Stomach (tissue), 9 donors: ENCODE data around the gene IDH2. TPM values are rescaled to one million over a fixed set of nuclear protein-coding genes. Genes with fewer than 3 reads are reported as not detected.

ENCODE experiments used
- DNase-seq, 2 donors: peaks; one replicate each; pipeline versions ENCODE4 v3.0.0 to v3.0.0-alpha.2; 2013 to 2019
- H3K27ac ChIP-seq, 5 donors: fragments of 200-600 bp in 4 of 5; sonication (generic) in 4 of 5; one replicate each; pipeline ENCODE4 v1.5.1; 2013 to 2019; ENCODE audit warnings: mild to moderate bottlenecking in 1 of 5, moderate library complexity in 1 of 5
- H3K27me3 ChIP-seq, 3 donors: fragments of 200-600 bp; sonication (generic); one replicate each; pipeline ENCODE4 v1.5.1; 2017 to 2019; ENCODE audit warnings: mixed run types in 1 of 3
- H3K36me3 ChIP-seq, 4 donors: fragments of 200-600 bp; sonication (generic); 1 replicate in 3 of 4; 2 replicates in 1 of 4; pipeline ENCODE4 v1.5.1; 2016 to 2019
- H3K4me1 ChIP-seq, 4 donors: fragments of 200-600 bp; sonication (generic); one replicate each; pipeline ENCODE4 v1.5.1; 2016 to 2019
- H3K4me3 ChIP-seq, 4 donors: fragments of 200-600 bp; sonication (generic) in 3 of 4; one replicate each; pipeline ENCODE4 v1.5.1; 2016 to 2019; ENCODE audit warnings: mild to moderate bottlenecking in 1 of 4
- H3K9me3 ChIP-seq, 4 donors: fragments of 200-600 bp; sonication (generic); one replicate each; pipeline ENCODE4 v1.5.1; 2016 to 2019
- CTCF ChIP-seq, 7 experiments: fragments of 450-650 bp in 4 of 7; fragments of 200-600 bp in 3 of 7; sonication (generic) in 3 of 7; IDR thresholded peaks; one replicate each; pipeline ENCODE4 v1.5.1; 2016 to 2019; ENCODE audit warnings: antibody characterized with exemption in 7 of 7, control low read depth in 2 of 7, mild to moderate bottlenecking in 1 of 7
- EP300 ChIP-seq: sonication (generic); formaldehyde crosslinking; IDR thresholded peaks from one replicate; pipeline ENCODE4 v1.6.1; 2017; ENCODE audit warnings: antibody characterized with exemption
- POLR2A ChIP-seq, 4 donors: fragments of 450-650 bp; IDR thresholded peaks; one replicate each; pipeline ENCODE4 v1.6.1; 2016; ENCODE audit warnings: antibody characterized with exemption in 4 of 4, control low read depth in 2 of 4, mild to moderate bottlenecking in 1 of 4, moderate library complexity in 1 of 4
- POLR2AphosphoS5 ChIP-seq, 3 donors: sonication (generic); formaldehyde crosslinking; IDR thresholded peaks; one replicate each; pipeline ENCODE4 v1.6.1; 2016; ENCODE audit warnings: antibody characterized with exemption in 3 of 3
- WGBS, 5 donors: extraction: QIAGEN DNeasy Blood & Tissue Kit in 3 of 5; methylation state at CpG; one replicate each; pipeline versions ENCODE4 v1.1.5 to v1.1.7; 2013 to 2018; 5-methylcytosine and 5-hydroxymethylcytosine counted together
- intact Hi-C: fragments of 100-400 bp; cut with DNase I; formaldehyde crosslinking; loops from one replicate; pipeline ENCODE4 v1.15.1; 2023; ENCODE audit warnings: low total_unique reads
- polyA plus RNA-seq, 3 donors: library from polyadenylated mRNA; stranded (reverse); fragments of 200-250 nt; gene quantifications; one replicate each; pipeline ENCODE4 v1.2.3, GENCODE V29; 2013
- total RNA-seq, 5 donors: library from RNA; depleted of rRNA; stranded (reverse); fragments of >200 nt; gene quantifications; one replicate each; pipeline versions ENCODE4 v1.1.0 to v1.2.3, GENCODE V29; 2014 to 2016
- donor health status: healthy with polysubstance abuse.
- donor health status: Bipolar disorder and iron deficiency.
- donor health status: healthy.

The IDH2 gene
- total and polyA plus RNA-seq, 8 donors, result 12.3 to 186 (median 117) TPM

- WGBS, 5 donors, result 90 to 95% (median 94%) methylated on average over 5 of the region's 5 CpGs
- no peak for DNase-seq
- Histone ChIP-seq H3K4me3 (no peak overlapping the region), H3K36me3 (peaks cover 0 to 11% (median 0%) of the 10 kb centered on the region in 4 donors), H3K4me1 (peaks cover 32 to 90% (median 50%) of the 10 kb centered on the region in 4 donors), H3K27me3 (no peaks in the 10 kb centered on the region), H3K27ac (peak overlapping the region in 1 of 5 donors; percentile 7), H3K9me3 (no peaks in the 10 kb centered on the region)
- intact Hi-C loops, result no loop called here
- no peak for TF ChIP-seq CTCF (IDR thresholded peaks at IDR 0.05)
- TF ChIP-seq POLR2A (IDR thresholded peaks at IDR 0.05), result no peak
- TF ChIP-seq EP300, result no peak
- no peak for TF ChIP-seq POLR2AphosphoS5 (IDR thresholded peaks at IDR 0.05)
Observed at GRCh38 chr15:90043530-90044010, 58.7 kb downstream of the IDH2 start.

DNA sequence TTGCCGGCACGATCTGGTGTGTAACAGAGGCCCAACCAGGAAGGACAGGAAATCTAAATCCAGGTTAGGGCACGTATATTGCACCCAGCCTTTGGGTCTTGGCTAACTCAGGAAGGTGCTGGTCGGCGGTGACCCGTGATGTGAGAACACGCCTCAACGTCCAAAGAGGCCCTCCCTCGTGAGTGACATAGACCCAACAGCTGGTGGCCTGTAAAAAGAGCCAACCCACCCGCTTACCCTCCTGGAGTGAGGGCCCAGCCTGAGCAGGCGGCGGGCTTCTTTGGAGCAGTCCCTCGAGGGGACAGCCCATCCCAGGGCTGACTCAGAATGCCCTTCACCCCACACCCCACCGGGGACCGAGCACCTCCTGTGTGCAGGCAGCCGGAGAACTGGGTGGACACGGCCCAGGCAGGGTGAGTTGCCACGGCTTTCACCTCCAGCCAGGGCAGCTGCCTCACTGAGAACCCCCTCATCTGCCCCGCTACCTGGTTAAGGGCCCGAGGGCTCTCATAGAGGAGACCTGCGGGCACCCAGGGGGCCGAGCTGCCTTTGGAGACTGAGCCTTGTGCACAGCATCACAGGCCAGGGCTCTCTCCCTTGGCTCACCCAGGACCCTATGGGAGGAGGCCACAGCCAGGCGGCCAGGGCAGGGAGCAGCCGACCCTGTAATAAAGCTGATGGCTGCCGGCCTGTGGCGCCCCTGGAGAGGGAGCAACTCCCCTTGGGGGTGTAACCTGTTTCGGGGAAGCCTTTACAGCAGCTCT lies 59.3 kb downstream of the IDH2 start:
- TF ChIP-seq CTCF (IDR thresholded peaks at IDR 0.05), result no peak
- H3K27ac ChIP-seq, result peak overlapping the region in 1 of 5 donors; percentile 7
- peaks cover 28 to 90% (median 51%) of the 10 kb centered on the region in 4 donors for H3K4me1 ChIP-seq
- H3K27me3 ChIP-seq, result no peaks in the 10 kb centered on the region
- no peak overlapping the region for H3K4me3 ChIP-seq
- no peak for DNase-seq
- 85 to 93% (median 91%) methylated on average over 24 to 27 of the region's 27 CpGs for WGBS, 5 donors
- no peaks in the 10 kb centered on the region for H3K9me3 ChIP-seq
- peaks cover 0 to 11% (median 0%) of the 10 kb centered on the region in 4 donors for H3K36me3 ChIP-seq
- intact Hi-C loops, result no loop called here

DNA sequence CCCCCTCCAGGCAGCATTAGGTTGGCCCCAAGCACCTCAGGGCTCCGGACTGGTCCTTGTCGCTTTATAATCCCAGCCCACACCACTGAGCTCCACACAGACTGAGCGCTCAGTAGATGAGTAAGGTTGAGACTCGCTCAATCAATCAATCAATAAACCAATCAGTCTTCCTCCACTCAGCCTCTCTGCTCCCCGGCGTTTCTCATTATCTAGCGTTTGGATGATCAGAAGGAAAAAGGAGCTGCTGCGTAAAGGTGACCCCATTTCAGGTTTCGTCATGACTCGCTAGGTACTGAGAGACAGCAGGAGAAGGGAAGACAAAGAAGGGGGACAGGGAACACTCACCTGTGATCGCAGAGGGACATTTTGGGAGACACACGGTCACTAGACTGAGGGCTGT lies 59.9 kb downstream of the IDH2 start:
- intact Hi-C loops, result no loop called here

DNA sequence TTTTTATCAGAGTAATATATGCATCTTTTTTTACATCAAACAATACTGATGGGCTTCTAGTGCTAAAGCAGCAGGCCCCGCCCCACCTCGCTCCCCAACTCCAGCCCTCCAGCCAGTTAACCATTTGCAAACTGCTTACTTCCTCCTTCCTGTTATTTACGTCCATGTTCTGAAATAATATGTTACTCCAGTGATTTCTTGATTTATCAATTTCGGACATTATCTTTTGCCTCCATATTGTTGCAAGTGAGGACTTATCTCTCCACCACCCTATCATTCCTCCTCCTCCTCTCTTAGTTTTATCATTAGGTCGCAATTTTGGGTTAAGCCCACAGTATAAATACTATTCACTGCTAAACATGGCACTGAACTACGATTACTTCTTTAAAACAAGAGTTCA lies 61.6 kb downstream of the IDH2 start:
- DNase-seq, result no peak
- Histone ChIP-seq H3K4me1 (peaks cover 31 to 90% (median 50%) of the 10 kb centered on the region in 4 donors), H3K27ac (peak overlapping the region in 1 of 5 donors; percentile 42), H3K27me3 (no peaks in the 10 kb centered on the region), H3K4me3 (no peak overlapping the region), H3K36me3 (peaks cover 0 to 11% (median 0%) of the 10 kb centered on the region in 4 donors), H3K9me3 (no peaks in the 10 kb centered on the region)
- intact Hi-C loops, result no loop called here
- 26 to 40% (median 38%) methylated on average over 6 of the region's 6 CpGs for WGBS, 5 donors
- TF ChIP-seq POLR2A (IDR thresholded peaks at IDR 0.05) (no peak), CTCF (IDR thresholded peaks at IDR 0.05) (no peak), POLR2AphosphoS5 (IDR thresholded peaks at IDR 0.05) (no peak)

More for the DNA sequence above, 59.9 kb downstream of the IDH2 start:
- H3K4me3 ChIP-seq, result no peak overlapping the region
- H3K36me3 ChIP-seq, result peaks cover 0 to 11% (median 0%) of the 10 kb centered on the region in 4 donors
- no peak overlapping the region for H3K27ac ChIP-seq
- no peaks in the 10 kb centered on the region for H3K9me3 ChIP-seq
- no peak for DNase-seq
- WGBS, 5 donors, result 94 to 98% (median 96%) methylated on average over 12 of the region's 12 CpGs
- TF ChIP-seq POLR2A (IDR thresholded peaks at IDR 0.05), result no peak
- TF ChIP-seq CTCF (IDR thresholded peaks at IDR 0.05), result no peak
- no peak for TF ChIP-seq POLR2AphosphoS5 (IDR thresholded peaks at IDR 0.05)
- no peak for TF ChIP-seq EP300
- H3K4me1 ChIP-seq, result peaks cover 28 to 90% (median 50%) of the 10 kb centered on the region in 4 donors
- H3K27me3 ChIP-seq, result no peaks in the 10 kb centered on the region
